Hematopoietic multipotent progenitor cell treated with erythropoietin and hydrocortisone succinate and interleukin-3 and kit ligand, for 4 days (in vitro differentiated cells): Measurements from ENCODE around the gene LRRC26.
"Not testable (repeated sequence)": the region's sequence is repeated elsewhere in the genome, so short reads cannot be mapped to it uniquely, and the experiment has no call there.

Experiments used
- DNase-seq: peaks from one replicate; pipeline ENCODE4 v3.0.0-alpha.2; 2015

Gene LRRC26

GRCh38 chr9:137149363-137149762 is 20.5 kb downstream of the LRRC26 start:
- no peak for DNase-seq

- DNase-seq, result no peak
Measured at GRCh38 chr9:137148661-137149060, 21.2 kb downstream of the LRRC26 start.

GRCh38 chr9:137148242-137148641 is 21.6 kb downstream of the LRRC26 start:
- no peak for DNase-seq

- no peak for DNase-seq
Measured at GRCh38 chr9:137147793-137148160, 22.1 kb downstream of the LRRC26 start.

- DNase-seq, result no peak
Measured at GRCh38 chr9:137147091-137147792, 22.6 kb downstream of the LRRC26 start.

- peak; percentile 40 for DNase-seq
Measured at GRCh38 chr9:137146527-137146918, 23.3 kb downstream of the LRRC26 start.

- no peak for DNase-seq
Measured at GRCh38 chr9:137145731-137146526, 23.9 kb downstream of the LRRC26 start.

- no peak for DNase-seq
Measured at GRCh38 chr9:137143459-137143858, 26.4 kb downstream of the LRRC26 start.

GRCh38 chr9:137141976-137142936 is 27.6 kb downstream of the LRRC26 start:
- DNase-seq, result no peak

GRCh38 chr9:137141050-137141810 is 28.6 kb downstream of the LRRC26 start:
- no peak for DNase-seq

- no peak for DNase-seq
Measured at GRCh38 chr9:137140151-137141012, 29.5 kb downstream of the LRRC26 start.

GRCh38 chr9:137139468-137140150 is 30.2 kb downstream of the LRRC26 start:
- DNase-seq, result no peak

GRCh38 chr9:137138722-137139467 is 31.0 kb downstream of the LRRC26 start, which contains the start of gene GRIN1:
TSS of gene GRIN1 (plus strand) at chr9:137139154. CDS start at chr9:137139487, 333 bp downstream.
- peak; percentile 72 for DNase-seq

- DNase-seq, result peak; percentile 46
Measured at GRCh38 chr9:137138058-137138721, 31.7 kb downstream of the LRRC26 start.

GRCh38 chr9:137136881-137137607 is 32.8 kb downstream of the LRRC26 start:
- DNase-seq, result no peak

GRCh38 chr9:137136261-137136880 is 33.5 kb downstream of the LRRC26 start:
- peak; percentile 36 for DNase-seq

- not testable (repeated sequence) for DNase-seq
Measured at GRCh38 chr9:137135154-137135553, 34.7 kb downstream of the LRRC26 start.

GRCh38 chr9:137134191-137134590 is 35.7 kb downstream of the LRRC26 start:
- DNase-seq, result no peak
